Right cardiac atrium (tissue), 5 donors: ENCODE results near the gene TFAP2B. TPM values are rescaled to one million over a fixed set of nuclear protein-coding genes. Genes with fewer than 3 reads are reported as not detected.
A peak's percentile ranks its signal among the peaks of the same experiment; 100 is the strongest.

Experiments
- ATAC-seq, 2 donors: fragments of 200-7000 bp; cut with Tn5 transposase; one replicate each; pipeline versions ENCODE4 v1.8.0 to v1.9.1; 2020; ENCODE audit warnings: moderate library complexity in 2 of 2, mild to moderate bottlenecking in 1 of 2
- DNase-seq, 3 donors: peaks; one replicate each; pipeline ENCODE4 v3.0.0-alpha.2; 2020
- H3K27ac ChIP-seq: one replicate; pipeline ENCODE4 v1.5.1; 2013; ENCODE audit warnings: mild to moderate bottlenecking, low read length, control low read depth, moderate library complexity
- H3K27me3 ChIP-seq: one replicate; pipeline ENCODE4 v1.6.1; 2013; ENCODE audit not compliant: control insufficient read depth, insufficient read depth
- H3K4me1 ChIP-seq: one replicate; pipeline ENCODE4 v1.6.1; 2013; ENCODE audit warnings: low read length; ENCODE audit not compliant: control insufficient read depth, insufficient read depth
- H3K4me3 ChIP-seq: one replicate; pipeline ENCODE4 v1.5.1; 2013; ENCODE audit warnings: low read length, control low read depth
- H3K9me3 ChIP-seq: one replicate; pipeline ENCODE4 v1.6.1; 2013; ENCODE audit warnings: low read length; ENCODE audit not compliant: control insufficient read depth
- WGBS: extraction: QIAGEN DNeasy Blood & Tissue Kit; methylation state at CpG from one replicate; pipeline ENCODE4 v1.1.7; 2013; 5-methylcytosine and 5-hydroxymethylcytosine counted together
- intact Hi-C, 4 donors: fragments of 100-400 bp; cut with DNase I; formaldehyde crosslinking; loops; one replicate each; pipeline versions ENCODE4 v1.11.0 to v1.14.0; 2022 to 2023
- polyA plus RNA-seq: library from polyadenylated mRNA; stranded (reverse); fragments of 200-250 nt; gene quantifications from one replicate; pipeline ENCODE4 v1.2.3, GENCODE V29; 2013
- total RNA-seq, 4 donors: library from RNA; stranded (reverse); fragmentation: NEBNext Ultra II Directional; extraction: Animal tissue kit (Norgen Biotek cat#: 25700); gene quantifications; one replicate each; pipeline ENCODE4 v1.2.1, GENCODE V29; 2021
- donor health status: healthy with polysubstance abuse.
- donor health status: DM: no; HTN: yes; CAD: no.
- donor health status: DM: no; HTN: no; CAD: no.
- donor health status: DM: no; HTN: yes; CAD: no; lungs with severe emphysema.
- donor health status: DM: yes; HTN: yes; CAD: no.

TFAP2B gene
- total and polyA plus RNA-seq, 5 donors: not detected

- DNase-seq (no peak), ATAC-seq (no peak)
- Histone ChIP-seq H3K4me3 (peak overlapping the region; percentile 35), H3K27me3 (peaks cover 25% of the 10 kb centered on the region), H3K4me1 (no peaks in the 10 kb centered on the region), H3K9me3 (no peaks in the 10 kb centered on the region), H3K27ac (no peak overlapping the region)
- intact Hi-C loops: no loop called here
- WGBS: 3% methylated on average over 22 of the region's 22 CpGs
Measured at GRCh38 chr6:50849796-50850180, 31.1 kb downstream of the TFAP2B start.

GRCh38 chr6:50850223-50851048 lies 31.8 kb downstream of the TFAP2B start:
- no peak for ATAC-seq
- Histone ChIP-seq H3K27ac (no peak overlapping the region), H3K4me1 (no peaks in the 10 kb centered on the region), H3K27me3 (peaks cover 23% of the 10 kb centered on the region), H3K4me3 (peak overlapping the region; percentile 35), H3K9me3 (no peaks in the 10 kb centered on the region)
- intact Hi-C loops: no loop called here
- 3% methylated on average over 55 of the region's 55 CpGs for WGBS
- peak in 1 of 3 donors; percentile 45 for DNase-seq

- H3K9me3 ChIP-seq: no peaks in the 10 kb centered on the region
- H3K4me1 ChIP-seq: no peaks in the 10 kb centered on the region
- H3K27ac ChIP-seq: no peak overlapping the region
- peaks cover 25% of the 10 kb centered on the region for H3K27me3 ChIP-seq
- intact Hi-C loops: no loop called here
- H3K4me3 ChIP-seq: no peak overlapping the region
- WGBS: 6% methylated on average over 31 of the region's 31 CpGs
- ATAC-seq: no peak
- no peak for DNase-seq
Measured at GRCh38 chr6:50851049-50851845, 32.6 kb downstream of the TFAP2B start.

- intact Hi-C loops: no loop called here
- Histone ChIP-seq H3K4me1 (no peaks in the 10 kb centered on the region), H3K27me3 (peaks cover 16% of the 10 kb centered on the region), H3K27ac (no peak overlapping the region), H3K9me3 (no peaks in the 10 kb centered on the region), H3K4me3 (no peak overlapping the region)
- ATAC-seq (no peak), DNase-seq (no peak)
- 22% methylated on average over 6 of the region's 6 CpGs for WGBS
Measured at GRCh38 chr6:50853939-50854338, 35.3 kb downstream of the TFAP2B start.

DNA sequence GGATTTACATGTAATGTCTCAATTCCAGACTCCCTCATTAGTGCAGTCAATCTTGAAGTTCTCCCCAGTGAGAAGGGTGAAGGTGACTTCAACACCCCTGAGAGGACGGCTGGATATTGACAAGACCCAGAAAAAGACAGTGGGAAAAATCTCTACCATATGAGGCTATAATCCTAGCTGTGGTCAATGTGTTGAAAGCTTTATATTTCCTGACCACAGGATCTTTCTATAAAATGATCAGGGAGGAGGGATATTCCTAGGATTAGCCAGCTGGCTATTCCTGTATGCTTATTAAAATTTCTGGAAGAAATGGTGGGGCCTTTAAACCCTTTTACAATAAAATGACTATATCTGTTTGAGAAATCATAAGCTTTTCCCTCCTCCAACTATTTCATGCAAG lies 43.0 kb downstream of the TFAP2B start:
- Histone ChIP-seq H3K4me3 (no peak overlapping the region), H3K27ac (no peak overlapping the region), H3K4me1 (no peaks in the 10 kb centered on the region), H3K9me3 (no peaks in the 10 kb centered on the region), H3K27me3 (no peaks in the 10 kb centered on the region)
- ATAC-seq (no peak), DNase-seq (no peak)
- intact Hi-C loops: no loop called here
- WGBS: 1% methylated on average over 1 of the region's 1 CpG

GRCh38 chr6:50862176-50862575 lies 43.5 kb downstream of the TFAP2B start:
- Histone ChIP-seq H3K4me3 (no peak overlapping the region), H3K4me1 (no peaks in the 10 kb centered on the region), H3K9me3 (no peaks in the 10 kb centered on the region), H3K27ac (no peak overlapping the region), H3K27me3 (no peaks in the 10 kb centered on the region)
- 59% methylated on average over 3 of the region's 3 CpGs for WGBS
- intact Hi-C loops: no loop called here
- no peak for ATAC-seq
- DNase-seq: no peak

DNA sequence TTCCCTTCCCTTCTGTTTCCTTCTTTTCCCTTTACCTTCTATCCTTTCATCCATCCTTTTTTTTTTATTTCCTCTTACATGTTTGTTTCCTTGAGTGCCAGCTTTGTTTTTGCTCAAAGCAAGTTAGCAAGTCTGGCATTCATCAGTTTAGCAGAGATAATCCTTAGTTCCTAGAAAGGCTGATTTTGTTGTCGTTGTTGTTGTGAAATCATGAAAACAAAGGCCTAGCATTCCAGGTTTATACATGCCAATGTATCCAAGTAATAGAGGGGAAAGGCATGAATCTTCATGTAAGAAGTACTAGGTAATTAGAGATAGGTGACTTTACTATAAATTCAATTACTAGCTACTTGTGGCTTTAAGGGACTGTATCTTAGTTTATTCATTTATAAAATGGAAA lies 45.9 kb downstream of the TFAP2B start:
- DNase-seq (no peak), ATAC-seq (no peak)
- WGBS: 18% methylated on average over 1 of the region's 1 CpG
- no peaks in the 10 kb centered on the region for H3K9me3 ChIP-seq
- no peak overlapping the region for H3K4me3 ChIP-seq
- no peaks in the 10 kb centered on the region for H3K4me1 ChIP-seq
- no peak overlapping the region for H3K27ac ChIP-seq
- intact Hi-C loops: no loop called here
- H3K27me3 ChIP-seq: no peaks in the 10 kb centered on the region

GRCh38 chr6:50868466-50868865 lies 49.8 kb downstream of the TFAP2B start:
- DNase-seq (no peak), ATAC-seq (no peak)
- H3K4me3 ChIP-seq: no peak overlapping the region
- H3K27me3 ChIP-seq: no peaks in the 10 kb centered on the region
- intact Hi-C loops: no loop called here
- WGBS: 92% methylated on average over 1 of the region's 1 CpG
- H3K4me1 ChIP-seq: no peaks in the 10 kb centered on the region
- H3K9me3 ChIP-seq: no peaks in the 10 kb centered on the region
- no peak overlapping the region for H3K27ac ChIP-seq

DNA sequence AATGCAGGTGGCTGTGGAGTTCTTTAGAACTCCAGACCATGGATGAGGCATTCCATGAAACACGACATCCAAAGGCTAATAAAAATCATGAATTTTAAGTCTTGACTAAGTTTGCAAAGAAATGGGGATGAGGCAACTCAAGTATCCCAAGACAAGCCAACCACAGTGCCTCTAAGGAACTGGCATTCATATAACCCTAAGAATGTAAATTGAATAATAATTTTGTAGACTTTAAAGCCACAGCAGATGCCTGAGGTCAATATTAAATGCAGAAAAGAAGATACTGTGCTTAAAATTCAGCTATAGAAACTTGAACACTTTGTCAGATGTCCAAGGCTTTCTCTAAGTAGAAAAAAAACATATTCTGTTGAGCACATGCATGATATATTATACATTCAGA lies 54.5 kb downstream of the TFAP2B start:
- intact Hi-C loops: no loop called here
- 53% methylated on average over 1 of the region's 1 CpG for WGBS
- DNase-seq: no peak

DNA sequence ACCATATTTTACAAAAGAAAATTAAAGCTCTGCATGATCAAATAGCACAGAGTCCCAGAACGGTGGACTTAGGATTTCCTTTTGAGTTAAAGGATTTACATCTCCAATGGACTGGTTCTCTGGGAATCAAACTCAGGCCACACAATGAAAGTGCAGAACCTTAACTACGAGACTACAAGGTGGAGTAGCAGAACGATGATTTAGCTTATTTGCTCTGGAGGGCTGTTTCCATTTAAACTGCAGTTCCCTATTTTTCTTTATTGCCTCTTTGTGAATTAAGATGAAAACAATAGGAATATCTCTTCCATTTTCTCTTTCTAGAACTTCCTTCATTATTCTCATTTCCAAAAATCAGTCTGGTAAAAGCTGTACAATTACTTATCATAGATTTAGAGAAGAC lies 65.7 kb downstream of the TFAP2B start:
- Histone ChIP-seq H3K27ac (no peak overlapping the region), H3K27me3 (no peaks in the 10 kb centered on the region), H3K4me1 (no peaks in the 10 kb centered on the region), H3K9me3 (no peaks in the 10 kb centered on the region), H3K4me3 (no peak overlapping the region)
- intact Hi-C loops: no loop called here
- WGBS: 69% methylated on average over 3 of the region's 3 CpGs
- ATAC-seq (no peak), DNase-seq (no peak)

More for the DNA sequence above, 54.5 kb downstream of the TFAP2B start:
- no peak for ATAC-seq
- H3K4me3 ChIP-seq: no peak overlapping the region
- no peaks in the 10 kb centered on the region for H3K4me1 ChIP-seq
- H3K27me3 ChIP-seq: no peaks in the 10 kb centered on the region
- H3K9me3 ChIP-seq: no peaks in the 10 kb centered on the region
- no peak overlapping the region for H3K27ac ChIP-seq

GRCh38 chr6:50887112-50887511 lies 68.4 kb downstream of the TFAP2B start:
- intact Hi-C loops: no loop called here
- 84% methylated on average over 1 of the region's 1 CpG for WGBS
- DNase-seq: no peak
- Histone ChIP-seq H3K4me1 (no peaks in the 10 kb centered on the region), H3K27me3 (no peaks in the 10 kb centered on the region), H3K4me3 (no peak overlapping the region), H3K27ac (no peak overlapping the region), H3K9me3 (no peaks in the 10 kb centered on the region)
- ATAC-seq: no peak
